ENCODE results near the gene FERMT3. TPM values are rescaled to one million over a fixed set of nuclear protein-coding genes. Genes with fewer than 3 reads are reported as not detected.

FERMT3 gene
- polyA plus RNA-seq, 1 experiment, result 1.9 TPM

DNA sequence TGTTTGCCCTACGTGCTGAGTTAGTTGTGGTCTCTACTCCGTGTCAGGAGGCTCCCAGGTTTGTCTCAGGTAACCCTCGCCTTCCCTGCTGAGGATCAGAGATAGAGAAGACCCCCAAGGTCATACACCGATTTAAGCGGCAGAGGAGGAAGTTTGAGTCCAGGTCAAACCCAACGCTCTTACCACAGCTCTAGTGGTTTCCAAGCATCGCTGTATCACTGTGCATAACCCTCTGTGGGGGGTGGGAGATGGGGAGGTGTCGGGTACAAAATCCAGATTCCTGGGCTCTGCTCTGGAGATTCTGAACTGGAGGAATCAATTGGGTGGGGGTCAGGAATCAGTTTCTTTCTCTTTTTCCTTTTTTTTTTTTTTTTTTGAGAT is 24.5 kb downstream of the FERMT3 start:
- DNase-seq (ENCODE audit: low read depth), result no peak
- H3K27me3 ChIP-seq (ENCODE audit: control insufficient read depth, insufficient read depth, low read length), result no peaks in the 10 kb centered on the region
- H3K4me3 ChIP-seq (ENCODE audit: low read depth, low read length), result peak overlapping the region; percentile 78
- POLR2A ChIA-PET, result no interaction called here
- no peaks in the 10 kb centered on the region; the same call in 1 of the 2 replicates for H3K36me3 ChIP-seq (ENCODE audit: control insufficient read depth, insufficient read depth, low read length)
- TF ChIP-seq CTCF (IDR thresholded peaks at IDR 0.05; ENCODE audit: insufficient read depth, low read depth, low read length), result no peak
- CTCF ChIA-PET, result interaction anchor here (1.3 kb wide), 2 partner anchors 21 to 24 kb away, joined by 3 to 4 read pairs; partner anchors contain the start of gene PLCB3

DNA sequence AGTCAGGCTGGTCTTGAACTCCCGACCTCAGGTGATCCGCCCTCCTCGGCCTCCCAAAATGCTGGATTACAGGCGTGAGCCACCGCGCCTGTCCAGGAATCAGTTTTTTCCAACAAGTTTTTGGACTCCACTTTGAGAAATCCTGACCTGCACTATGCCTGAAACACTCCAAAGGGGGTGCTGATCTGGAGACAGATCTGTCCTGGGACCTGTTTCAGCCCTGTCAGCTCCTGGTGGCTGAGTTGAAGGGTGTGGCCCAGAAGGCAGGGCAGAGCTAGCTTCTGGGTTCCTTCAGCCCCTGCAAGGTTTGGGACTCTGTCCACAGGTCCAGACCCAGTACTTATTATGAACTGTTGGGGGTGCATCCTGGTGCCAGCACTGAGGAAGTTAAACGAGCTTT is 25.0 kb downstream of the FERMT3 start:
- POLR2A ChIA-PET, result interaction anchor here (0.6 kb wide), 2 partner anchors 10 to 40 kb away, joined by 3 read pairs; partner anchors contain the start of gene FKBP2
- CTCF ChIA-PET, result interaction anchor here (1.3 to 3.0 kb wide), 3 partner anchors 20 to 24 kb away, joined by 3 to 15 read pairs (median 4); partner anchors contain the start of gene PLCB3
- Histone ChIP-seq H3K4me3 (ENCODE audit: low read depth, low read length) (no peak overlapping the region), H3K36me3 (ENCODE audit: control insufficient read depth, insufficient read depth, low read length) (no peaks in the 10 kb centered on the region; the same call in 1 of the 2 replicates), H3K27me3 (ENCODE audit: control insufficient read depth, insufficient read depth, low read length) (no peaks in the 10 kb centered on the region)
- no peak for DNase-seq (ENCODE audit: low read depth)
- TF ChIP-seq CTCF (IDR thresholded peaks at IDR 0.05; ENCODE audit: insufficient read depth, low read depth, low read length), result no peak

- no peak overlapping the region for H3K4me3 ChIP-seq (ENCODE audit: low read depth, low read length)
- no peak for DNase-seq (ENCODE audit: low read depth)
- H3K27me3 ChIP-seq (ENCODE audit: control insufficient read depth, insufficient read depth, low read length), result no peaks in the 10 kb centered on the region
- no peak for TF ChIP-seq CTCF (IDR thresholded peaks at IDR 0.05; ENCODE audit: insufficient read depth, low read depth, low read length)
- H3K36me3 ChIP-seq (ENCODE audit: control insufficient read depth, insufficient read depth, low read length), result no peaks in the 10 kb centered on the region; the same call in 1 of the 2 replicates
- ChIA-PET POLR2A (interaction anchor here (0.6 kb wide), 1 partner anchor 9 kb away, joined by 3 read pairs; the partner anchor contains the start of gene FKBP2), CTCF (interaction anchor here (0.9 to 3.0 kb wide), 2 partner anchors 11 to 19 kb away, joined by 3 to 15 read pairs; partner anchors contain the start of gene PLCB3)
Observed at GRCh38 chr11:64232182-64232966, 25.9 kb downstream of the FERMT3 start.

- CTCF ChIA-PET, result interaction anchor here (0.9 to 3.0 kb wide), 2 partner anchors 11 to 18 kb away, joined by 3 to 15 read pairs; partner anchors contain the start of gene PLCB3
- POLR2A ChIA-PET, result no interaction called here
- H3K36me3 ChIP-seq (ENCODE audit: control insufficient read depth, insufficient read depth, low read length), result no peaks in the 10 kb centered on the region; the same call in 1 of the 2 replicates
- H3K27me3 ChIP-seq (ENCODE audit: control insufficient read depth, insufficient read depth, low read length), result no peaks in the 10 kb centered on the region
- no peak for TF ChIP-seq CTCF (IDR thresholded peaks at IDR 0.05; ENCODE audit: insufficient read depth, low read depth, low read length)
- H3K4me3 ChIP-seq (ENCODE audit: low read depth, low read length), result no peak overlapping the region
- no peak for DNase-seq (ENCODE audit: low read depth)
Observed at GRCh38 chr11:64232967-64233315, 26.4 kb downstream of the FERMT3 start.

GRCh38 chr11:64233913-64234586 is 27.5 kb downstream of the FERMT3 start, which contains the start of gene VEGFB:
Gene VEGFB, plus strand, starts transcription at chr11:64234584. Its CDS starts 250 bp downstream, at chr11:64234834.
- H3K4me3 ChIP-seq (ENCODE audit: low read depth, low read length), result peak within 1 kb of the TSS; percentile 56
- peaks cover 4% of the 10 kb centered on the region for H3K36me3 ChIP-seq (ENCODE audit: control insufficient read depth, insufficient read depth, low read length)
- H3K27me3 ChIP-seq (ENCODE audit: control insufficient read depth, insufficient read depth, low read length), result no peaks in the 10 kb centered on the region
- POLR2A ChIA-PET, result no interaction called here
- CTCF ChIA-PET, result interaction anchor here (1.0 to 3.0 kb wide), 2 partner anchors 17 to 70 kb away, joined by 3 to 15 read pairs; partner anchors contain the start of gene PLCB3
- TF ChIP-seq CTCF (IDR thresholded peaks at IDR 0.05; ENCODE audit: insufficient read depth, low read depth, low read length), result no peak
- no peak for DNase-seq (ENCODE audit: low read depth)
